Left renal pelvis (tissue), 4 donors: ENCODE results near the gene POLR1C. TPM values are rescaled to one million over a fixed set of nuclear protein-coding genes. Genes with fewer than 3 reads are reported as not detected.
"Not testable (repeated sequence)": the region's sequence is repeated elsewhere in the genome, so short reads cannot be mapped to it uniquely, and the experiment has no call there.

Experiments used
- DNase-seq, 4 donors: peaks; one replicate each; pipeline ENCODE4 v3.0.0-alpha.2; 2013; ENCODE audit warnings: low read depth in 4 of 4, low spot score in 3 of 4
- polyA plus RNA-seq, 4 donors: library from polyadenylated mRNA; unstranded; fragments of 120-200 nt; gene quantifications; one replicate each; pipeline ENCODE4 v1.2.1, GENCODE V29; 2013; ENCODE audit not compliant: insufficient read length in 4 of 4

POLR1C gene, protein sequence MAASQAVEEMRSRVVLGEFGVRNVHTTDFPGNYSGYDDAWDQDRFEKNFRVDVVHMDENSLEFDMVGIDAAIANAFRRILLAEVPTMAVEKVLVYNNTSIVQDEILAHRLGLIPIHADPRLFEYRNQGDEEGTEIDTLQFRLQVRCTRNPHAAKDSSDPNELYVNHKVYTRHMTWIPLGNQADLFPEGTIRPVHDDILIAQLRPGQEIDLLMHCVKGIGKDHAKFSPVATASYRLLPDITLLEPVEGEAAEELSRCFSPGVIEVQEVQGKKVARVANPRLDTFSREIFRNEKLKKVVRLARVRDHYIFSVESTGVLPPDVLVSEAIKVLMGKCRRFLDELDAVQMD
- 10 to 100 TPM; 24.6 to 43.6 (median 40.6) TPM for polyA plus RNA-seq

- DNase-seq, result peak; percentile 95 to 98 (median 97)
Observed at GRCh38 chr6:43516697-43517504, at the start of gene POLR1C, which contains the start of gene YIPF3. TSS of gene POLR1C (plus strand) at chr6:43517089. CDS start at chr6:43517110, 21 bp downstream. TSS of gene YIPF3 (minus strand) at chr6:43516926. CDS start at chr6:43516807, 119 bp downstream.

GRCh38 chr6:43467265-43467664 is 49.6 kb upstream of the POLR1C start:
- DNase-seq, result not testable (repeated sequence)

DNA sequence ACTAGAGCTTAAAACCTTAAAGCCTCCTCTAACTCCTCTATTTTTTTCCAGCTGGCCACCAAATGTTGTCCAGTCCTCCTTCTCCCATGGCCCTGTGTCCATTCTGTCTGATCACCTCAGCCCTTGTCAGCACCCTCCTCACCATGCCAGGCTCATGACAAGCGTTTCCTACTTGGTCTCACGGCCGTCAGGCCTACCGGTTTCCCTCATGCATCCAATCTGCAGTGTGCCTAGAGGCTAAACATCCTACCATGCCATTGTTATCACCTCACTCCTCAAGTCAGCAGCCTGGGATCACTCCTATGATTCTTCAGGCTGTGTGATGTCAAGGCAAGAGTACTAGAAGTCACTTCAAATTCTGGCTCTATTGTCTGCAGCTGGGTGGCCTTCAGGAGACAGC is 49.1 kb upstream of the POLR1C start:
- DNase-seq, result no peak

- no peak for DNase-seq
Observed at GRCh38 chr6:43468240-43468639, 48.6 kb upstream of the POLR1C start.

DNA sequence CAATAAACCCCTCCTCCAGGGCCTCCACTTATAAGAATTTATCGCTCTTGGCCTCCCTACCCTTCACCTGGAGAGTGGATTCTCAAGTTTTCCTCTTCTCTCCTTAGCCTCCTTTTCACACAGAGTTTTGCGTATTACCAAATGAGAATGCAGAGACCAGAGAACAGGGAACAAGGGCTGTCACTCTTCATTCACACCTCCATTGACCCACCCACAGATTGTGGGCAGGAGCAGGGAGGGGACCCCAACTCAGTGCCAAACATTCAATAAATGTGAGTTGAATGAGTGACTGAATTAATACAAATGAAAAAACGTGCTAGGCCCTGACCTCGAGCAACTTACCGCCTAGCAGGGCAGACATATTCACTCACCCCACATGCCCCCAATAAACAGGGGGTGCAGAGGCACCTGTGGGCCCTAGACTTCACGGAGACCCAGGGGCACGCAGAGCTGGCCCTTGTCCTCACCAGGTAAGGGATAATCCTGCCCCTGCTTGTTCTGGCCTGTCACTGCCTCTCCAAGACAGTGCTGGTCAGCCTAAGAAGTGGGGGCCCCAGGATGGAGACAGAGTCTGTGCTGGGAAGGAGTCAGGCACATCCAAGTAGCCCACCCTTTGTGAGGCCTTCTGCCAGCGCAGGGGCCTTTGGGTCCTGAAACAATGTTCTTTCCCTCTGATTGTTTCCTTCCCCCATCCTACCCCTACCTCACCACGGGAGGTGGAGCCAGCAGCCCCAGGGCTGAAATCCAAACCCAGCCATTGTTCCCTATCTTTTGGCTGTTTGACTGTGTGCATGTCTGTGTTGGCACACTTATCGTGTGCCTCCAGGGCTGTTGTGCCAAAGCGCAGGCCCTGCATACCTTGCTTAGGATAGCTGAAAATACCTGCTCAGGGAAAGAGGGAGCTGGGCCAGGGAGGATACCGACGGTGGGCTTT is 47.9 kb upstream of the POLR1C start:
- no peak for DNase-seq

DNA sequence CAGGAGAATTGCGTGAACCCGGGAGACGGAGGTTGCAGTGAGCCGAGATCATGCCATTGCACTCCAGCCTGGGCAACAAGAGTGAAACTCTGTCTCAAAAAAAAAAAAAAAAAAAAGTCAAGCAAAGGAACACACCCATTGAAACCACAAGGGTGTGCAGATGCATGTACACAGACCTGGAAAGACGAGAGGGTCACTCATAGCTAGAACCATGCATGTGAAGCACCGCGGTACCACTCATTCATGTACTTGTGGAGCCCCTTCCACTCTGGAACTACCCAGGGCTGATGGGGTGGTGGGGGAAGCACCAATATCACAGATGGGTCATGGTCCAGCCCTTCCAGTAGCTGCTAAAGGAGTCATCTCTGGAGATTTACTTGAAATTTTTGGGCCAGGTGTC is 46.9 kb upstream of the POLR1C start:
- no peak for DNase-seq

DNA sequence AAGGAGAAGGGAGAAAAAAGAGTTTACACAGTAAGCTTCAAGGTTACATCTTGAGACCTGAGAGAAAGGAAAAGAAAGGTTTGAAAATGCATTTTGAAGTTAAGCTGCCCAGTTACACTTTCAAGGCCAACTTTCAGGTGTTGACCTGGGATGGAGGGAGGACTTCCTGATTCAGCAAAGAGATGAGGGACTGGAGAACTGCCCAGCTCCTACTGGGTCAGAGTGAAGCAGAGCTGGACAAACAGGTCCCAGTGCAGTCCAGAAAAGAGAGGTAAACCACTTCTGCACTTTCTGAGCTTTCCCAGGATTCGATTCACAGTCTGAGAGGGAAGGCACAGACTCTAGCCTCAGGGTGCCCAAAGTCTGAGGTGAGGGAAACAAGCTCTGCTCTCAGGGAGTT is 45.5 kb upstream of the POLR1C start:
- DNase-seq, result no peak

DNA sequence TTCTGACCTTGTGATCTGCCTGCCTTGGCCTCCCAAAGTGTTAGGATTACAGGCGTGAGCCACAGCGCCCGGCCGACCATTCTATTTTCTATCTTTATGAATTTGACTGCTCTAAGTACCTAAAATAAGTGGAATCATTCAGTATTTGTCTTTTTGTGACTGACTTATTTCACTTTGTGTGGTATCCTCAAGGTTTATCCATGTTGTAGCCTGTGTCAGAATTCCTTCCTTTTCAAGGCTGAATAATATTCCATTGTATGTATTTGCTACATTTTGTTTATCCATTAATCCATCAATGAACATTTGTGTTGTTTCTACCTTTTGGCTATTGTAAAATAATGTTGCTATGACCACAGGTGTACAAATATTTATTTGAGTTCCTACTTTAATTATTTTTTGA is 44.4 kb upstream of the POLR1C start:
- DNase-seq, result no peak

DNA sequence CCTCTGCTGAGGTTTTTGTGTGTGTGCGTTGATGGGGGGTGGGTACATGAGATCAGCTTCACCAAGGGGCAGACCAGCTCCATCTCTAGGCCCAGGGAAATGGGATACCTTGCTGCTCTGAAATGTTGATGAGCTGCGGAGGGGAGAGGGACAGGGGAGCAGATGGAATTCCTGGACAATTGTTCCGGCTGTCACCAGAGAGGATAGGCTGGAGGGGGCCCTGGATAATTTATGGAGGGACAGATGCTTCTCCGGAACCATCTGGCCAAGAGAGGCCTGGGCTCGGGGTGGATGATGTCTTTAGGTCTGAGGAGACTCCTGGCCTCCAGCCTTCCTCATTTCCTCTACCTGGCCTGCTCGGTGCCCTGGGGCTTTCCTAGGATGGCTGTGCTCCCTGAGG is 41.4 kb upstream of the POLR1C start:
- no peak for DNase-seq

- DNase-seq, result no peak
Observed at GRCh38 chr6:43476746-43477145, 40.1 kb upstream of the POLR1C start.

- DNase-seq, result peak; percentile 75 to 80 (median 78)
Observed at GRCh38 chr6:43477235-43478007, 39.5 kb upstream of the POLR1C start, which contains the start of gene TJAP1. TSS of gene TJAP1 (plus strand) at chr6:43477570. CDS start at chr6:43499002, 21,432 bp downstream.

GRCh38 chr6:43478008-43478372 is 38.9 kb upstream of the POLR1C start:
- no peak for DNase-seq

- DNase-seq, result no peak
Observed at GRCh38 chr6:43481075-43481474, 35.8 kb upstream of the POLR1C start.

GRCh38 chr6:43481591-43482236 is 35.2 kb upstream of the POLR1C start:
- DNase-seq, result no peak

- DNase-seq, result no peak
Observed at GRCh38 chr6:43488667-43489276, 28.1 kb upstream of the POLR1C start.

DNA sequence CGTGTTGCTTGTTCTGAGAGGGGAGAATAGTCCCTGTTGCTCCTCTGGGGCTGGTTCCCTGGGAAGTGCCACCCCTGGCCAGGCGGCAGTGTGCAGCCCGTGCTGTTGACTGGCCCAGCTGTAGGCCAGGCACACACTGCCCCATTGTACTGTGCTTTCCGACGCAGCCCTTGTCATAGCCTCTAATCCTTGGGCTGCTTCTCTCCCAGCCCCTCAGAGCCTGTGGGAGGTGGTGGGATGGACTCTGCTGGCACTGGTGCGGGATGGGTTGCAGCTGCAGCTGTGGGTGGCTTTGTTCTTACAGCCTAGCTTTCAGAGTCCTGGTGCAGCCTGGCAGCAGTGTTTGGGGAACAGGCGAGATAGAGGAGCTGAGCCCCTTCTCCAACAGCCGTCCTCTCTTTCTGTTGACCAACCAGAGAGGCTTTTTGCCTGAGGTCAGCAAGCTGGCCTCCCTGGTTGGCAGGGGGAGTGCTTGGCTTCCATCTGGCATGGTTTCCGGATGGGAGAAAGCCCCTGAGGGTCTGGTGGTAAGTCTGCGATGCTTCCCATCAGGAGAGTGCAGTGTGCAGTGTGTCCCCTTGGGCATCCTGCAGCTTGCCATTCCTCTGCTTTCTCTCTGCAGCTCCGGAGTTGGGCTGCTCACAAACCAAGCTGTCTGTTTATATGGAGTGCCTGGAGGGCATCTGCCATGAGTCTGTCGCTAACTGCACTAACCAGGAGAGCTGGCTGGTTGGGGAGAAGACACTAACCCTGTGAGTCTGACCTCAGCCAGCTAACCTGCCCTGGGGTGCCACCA is 27.4 kb upstream of the POLR1C start:
- DNase-seq, result no peak

DNA sequence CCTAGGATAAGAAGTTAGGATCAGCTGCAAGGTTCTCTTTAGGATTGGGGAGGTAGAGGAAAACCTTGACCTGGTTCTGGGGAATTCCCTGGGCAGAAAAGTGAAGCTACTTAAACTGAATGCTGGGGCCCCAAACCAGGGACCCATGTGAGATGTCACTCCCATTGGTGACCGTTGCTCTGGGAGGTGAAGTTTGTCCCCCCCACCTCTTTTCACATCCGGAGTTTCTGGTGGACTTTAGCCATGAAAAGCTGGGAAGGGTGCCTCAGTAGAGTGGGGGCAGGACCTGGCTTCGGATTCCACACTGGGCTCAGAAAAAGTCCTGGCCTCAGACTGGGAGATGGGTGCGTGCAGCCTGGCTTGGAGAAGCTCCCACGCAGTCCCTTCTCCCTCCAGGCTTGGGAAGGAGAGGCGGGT is 26.4 kb upstream of the POLR1C start:
- no peak for DNase-seq
